Ovary (tissue), 3 donors: ENCODE data around the gene KLHL25.

Experiments used
- POLR2A ChIP-seq: fragments of 450-650 bp; IDR thresholded peaks from one replicate; pipeline ENCODE4 v1.6.1; 2017; ENCODE audit warnings: antibody characterized with exemption, mild to moderate bottlenecking, moderate library complexity
- TF ChIP-seq, protein P1 (sequence below), 3 donors: fragments of 450-650 bp in 2 of 3; fragments of 200-600 bp in 1 of 3; IDR thresholded peaks; one replicate each; pipeline versions ENCODE4 v1.5.1 to v1.8.0; 2016 to 2022; ENCODE audit warnings: antibody characterized with exemption in 3 of 3, mild to moderate bottlenecking in 1 of 3
- donor health status: DM: no; HTN: no; CAD: no.

DNA sequence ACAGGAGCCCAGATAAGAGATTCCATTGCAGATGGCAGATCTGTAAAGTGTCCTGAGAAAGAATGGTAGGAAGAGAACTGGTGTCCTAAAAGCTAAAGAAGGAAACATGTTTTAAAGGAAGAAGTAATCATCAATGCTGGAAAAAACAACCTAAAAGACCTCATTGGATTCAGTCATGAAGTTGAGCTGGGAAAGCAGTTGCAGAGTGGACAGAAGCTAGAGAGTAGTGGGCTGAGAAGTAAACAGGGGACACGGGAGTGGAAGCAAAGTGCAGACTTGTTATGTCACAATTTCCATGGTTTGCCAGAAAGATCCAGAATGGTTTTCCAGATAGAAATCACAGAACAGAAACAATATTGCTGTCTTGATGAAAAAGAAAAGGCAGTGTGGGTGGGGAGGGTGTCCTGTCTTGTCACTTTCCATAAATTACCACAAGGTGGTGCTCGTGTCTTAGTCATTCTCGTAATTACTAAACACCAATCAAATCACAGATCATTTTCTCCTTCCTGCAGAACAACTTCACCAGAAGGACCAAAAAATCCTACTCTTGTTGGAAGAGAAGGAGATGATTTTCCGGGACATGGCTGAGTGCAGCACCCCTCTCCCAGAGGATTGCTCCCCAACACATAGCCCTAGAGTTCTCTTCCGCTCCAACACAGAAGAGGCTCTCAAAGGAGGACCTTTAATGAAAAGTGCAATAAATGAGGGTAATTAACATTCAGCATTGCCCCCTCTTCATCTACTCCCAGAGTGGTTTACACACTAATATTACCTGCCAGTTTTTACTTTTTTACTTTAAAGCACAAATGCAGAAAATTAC, 64.5 kb downstream of the KLHL25 start:
- TF ChIP-seq, protein P1, sequence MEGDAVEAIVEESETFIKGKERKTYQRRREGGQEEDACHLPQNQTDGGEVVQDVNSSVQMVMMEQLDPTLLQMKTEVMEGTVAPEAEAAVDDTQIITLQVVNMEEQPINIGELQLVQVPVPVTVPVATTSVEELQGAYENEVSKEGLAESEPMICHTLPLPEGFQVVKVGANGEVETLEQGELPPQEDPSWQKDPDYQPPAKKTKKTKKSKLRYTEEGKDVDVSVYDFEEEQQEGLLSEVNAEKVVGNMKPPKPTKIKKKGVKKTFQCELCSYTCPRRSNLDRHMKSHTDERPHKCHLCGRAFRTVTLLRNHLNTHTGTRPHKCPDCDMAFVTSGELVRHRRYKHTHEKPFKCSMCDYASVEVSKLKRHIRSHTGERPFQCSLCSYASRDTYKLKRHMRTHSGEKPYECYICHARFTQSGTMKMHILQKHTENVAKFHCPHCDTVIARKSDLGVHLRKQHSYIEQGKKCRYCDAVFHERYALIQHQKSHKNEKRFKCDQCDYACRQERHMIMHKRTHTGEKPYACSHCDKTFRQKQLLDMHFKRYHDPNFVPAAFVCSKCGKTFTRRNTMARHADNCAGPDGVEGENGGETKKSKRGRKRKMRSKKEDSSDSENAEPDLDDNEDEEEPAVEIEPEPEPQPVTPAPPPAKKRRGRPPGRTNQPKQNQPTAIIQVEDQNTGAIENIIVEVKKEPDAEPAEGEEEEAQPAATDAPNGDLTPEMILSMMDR (IDR thresholded peaks at IDR 0.05): peak; percentile 55 to 79 (median 66)
- no peak for TF ChIP-seq POLR2A
